SK-N-MC (cell line): ENCODE data around the gene CCDC88B.
"Not testable (repeated sequence)": the region's sequence is repeated elsewhere in the genome, so short reads cannot be mapped to it uniquely, and the experiment has no call there.

ENCODE experiments used
- DNase-seq: peaks from one replicate; pipeline ENCODE4 v3.0.0-alpha.2; 2011; ENCODE audit warnings: low read depth, low spot score
- H3K27ac ChIP-seq: fragments of 200-600 bp; sonication (generic); 2 replicates; pipeline ENCODE4 v1.5.1; 2016; ENCODE audit warnings: mixed run types
- H3K36me3 ChIP-seq: fragments of 200-600 bp; sonication (generic); 2 replicates; pipeline ENCODE4 v1.6.1; 2017; ENCODE audit warnings: antibody characterized with exemption, low read length, mixed read lengths; ENCODE audit not compliant: insufficient read depth
- H3K4me3 ChIP-seq: fragments of 200-600 bp; sonication (generic); 2 replicates; pipeline ENCODE4 v1.5.1; 2016
- H3K9ac ChIP-seq: fragments of 200-600 bp; sonication (generic); 2 replicates; pipeline ENCODE4 v1.8.0; 2017; ENCODE audit warnings: mixed run types, mixed read lengths; ENCODE audit not compliant: insufficient read length
- H3K9me3 ChIP-seq: fragments of 200-600 bp; sonication (generic); 2 replicates; pipeline ENCODE4 v1.6.1; 2017; ENCODE audit warnings: low read depth, mild to moderate bottlenecking, antibody characterized with exemption, low read length, moderate library complexity, mixed read lengths
- EZH2 ChIP-seq: fragments of 200-600 bp; sonication (generic); IDR thresholded peaks from one replicate; pipeline ENCODE4 v1.6.1; 2017; ENCODE audit warnings: antibody characterized with exemption
- FOXP2 ChIP-seq: optimal IDR thresholded peaks from 2 replicates; pipeline ENCODE3; 2011; ENCODE audit warnings: mild to moderate bottlenecking, moderate library complexity; ENCODE audit not compliant: insufficient read depth; ENCODE audit errors: extremely low read length, control extremely low read depth
- POLR2AphosphoS5 ChIP-seq: IDR thresholded peaks from 2 replicates; pipeline ENCODE4 v1.6.1; 2012; ENCODE audit warnings: mild to moderate bottlenecking, low read depth, low read length, borderline replicate concordance

Gene CCDC88B

GRCh38 chr11:64318766-64319761 is 20.9 kb upstream of the CCDC88B start:
- Histone ChIP-seq H3K9me3 (no peaks in the 10 kb centered on the region), H3K36me3 (peaks cover 5% of the 10 kb centered on the region; the same call in 1 of the 2 replicates), H3K27ac (no peak overlapping the region), H3K4me3 (peak overlapping the region; percentile 96), H3K9ac (peak overlapping the region; percentile 97)
- no peak for DNase-seq
- TF ChIP-seq EZH2, result no peak

GRCh38 chr11:64320556-64320955 is 19.4 kb upstream of the CCDC88B start:
- Histone ChIP-seq H3K36me3 (no peaks in the 10 kb centered on the region; the same call in 1 of the 2 replicates), H3K4me3 (no peak overlapping the region), H3K9me3 (no peaks in the 10 kb centered on the region), H3K9ac (no peak overlapping the region), H3K27ac (no peak overlapping the region)
- DNase-seq, result no peak
- TF ChIP-seq EZH2 (no peak), FOXP2 (no peak), POLR2AphosphoS5 (no peak)

- Histone ChIP-seq H3K36me3 (no peaks in the 10 kb centered on the region; the same call in 1 of the 2 replicates), H3K9me3 (no peaks in the 10 kb centered on the region), H3K27ac (no peak overlapping the region), H3K4me3 (no peak overlapping the region), H3K9ac (no peak overlapping the region)
- no peak for TF ChIP-seq POLR2AphosphoS5
- no peak for TF ChIP-seq EZH2
- no peak for TF ChIP-seq FOXP2
- DNase-seq, result no peak
Measured at GRCh38 chr11:64321026-64321425, 19.0 kb upstream of the CCDC88B start.

- no peak overlapping the region for H3K9ac ChIP-seq
- no peak for DNase-seq
- no peak overlapping the region for H3K4me3 ChIP-seq
- TF ChIP-seq FOXP2, result no peak
- TF ChIP-seq EZH2, result no peak
- no peak for TF ChIP-seq POLR2AphosphoS5
- no peak overlapping the region for H3K27ac ChIP-seq
- H3K9me3 ChIP-seq, result no peaks in the 10 kb centered on the region
- no peaks in the 10 kb centered on the region; the same call in 1 of the 2 replicates for H3K36me3 ChIP-seq
Measured at GRCh38 chr11:64321533-64321932, 18.5 kb upstream of the CCDC88B start.

- Histone ChIP-seq H3K36me3 (no peaks in the 10 kb centered on the region; the same call in 1 of the 2 replicates), H3K9ac (no peak overlapping the region), H3K4me3 (no peak overlapping the region), H3K27ac (no peak overlapping the region), H3K9me3 (no peaks in the 10 kb centered on the region)
- no peak for DNase-seq
- TF ChIP-seq FOXP2, result no peak
- no peak for TF ChIP-seq EZH2
- no peak for TF ChIP-seq POLR2AphosphoS5
Measured at GRCh38 chr11:64322925-64323260, 17.1 kb upstream of the CCDC88B start.

GRCh38 chr11:64323373-64323772 is 16.6 kb upstream of the CCDC88B start:
- TF ChIP-seq POLR2AphosphoS5 (no peak), EZH2 (no peak), FOXP2 (no peak)
- no peak overlapping the region for H3K4me3 ChIP-seq
- no peak overlapping the region for H3K27ac ChIP-seq
- no peak for DNase-seq
- no peak overlapping the region for H3K9ac ChIP-seq
- H3K36me3 ChIP-seq, result no peaks in the 10 kb centered on the region; the same call in 1 of the 2 replicates
- H3K9me3 ChIP-seq, result no peaks in the 10 kb centered on the region

GRCh38 chr11:64323984-64324383 is 16.0 kb upstream of the CCDC88B start:
- DNase-seq, H3K4me3 ChIP-seq, H3K36me3 ChIP-seq, H3K9me3 ChIP-seq, H3K9ac ChIP-seq, H3K27ac ChIP-seq: not testable (repeated sequence)

- H3K9ac ChIP-seq, result no peak overlapping the region
- no peak for DNase-seq
- H3K9me3 ChIP-seq, result no peaks in the 10 kb centered on the region
- TF ChIP-seq FOXP2 (no peak), POLR2AphosphoS5 (no peak), EZH2 (no peak)
- H3K4me3 ChIP-seq, result no peak overlapping the region
- no peaks in the 10 kb centered on the region; the same call in 1 of the 2 replicates for H3K36me3 ChIP-seq
- no peak overlapping the region for H3K27ac ChIP-seq
Measured at GRCh38 chr11:64324692-64325469, 15.1 kb upstream of the CCDC88B start.

- Histone ChIP-seq H3K9me3 (no peaks in the 10 kb centered on the region), H3K4me3 (no peak overlapping the region), H3K27ac (no peak overlapping the region), H3K36me3 (no peaks in the 10 kb centered on the region), H3K9ac (no peak overlapping the region)
- DNase-seq, result no peak
- TF ChIP-seq POLR2AphosphoS5, result no peak
- no peak for TF ChIP-seq EZH2
- TF ChIP-seq FOXP2, result no peak
Measured at GRCh38 chr11:64327375-64327774, 12.6 kb upstream of the CCDC88B start.
